Prostate gland (tissue), 2 donors: ENCODE results near the gene LMX1B.

Source experiments
- CTCF ChIP-seq, 4 experiments: fragments of 200-600 bp in 2 of 4; fragments of 450-650 bp in 2 of 4; sonication (generic) in 2 of 4; IDR thresholded peaks; 1 replicate in 3 of 4; 2 replicates in 1 of 4; pipeline ENCODE4 v1.5.1; 2016 to 2019; ENCODE audit warnings: antibody characterized with exemption in 4 of 4, mild to moderate bottlenecking in 2 of 4, moderate library complexity in 2 of 4
- POLR2A ChIP-seq: fragments of 450-650 bp; IDR thresholded peaks from one replicate; pipeline ENCODE4 v1.6.1; 2016; ENCODE audit warnings: antibody characterized with exemption, mild to moderate bottlenecking
- POLR2AphosphoS5 ChIP-seq: sonication (generic); formaldehyde crosslinking; IDR thresholded peaks from one replicate; pipeline ENCODE4 v1.6.1; 2017; ENCODE audit warnings: antibody characterized with exemption

GRCh38 chr9:126681336-126681735 lies 67.6 kb downstream of the LMX1B start:
- TF ChIP-seq CTCF (IDR thresholded peaks at IDR 0.05), result no peak
- no peak for TF ChIP-seq POLR2A
- no peak for TF ChIP-seq POLR2AphosphoS5
